Measurements from ENCODE around the gene JCHAIN.
"Not testable (repeated sequence)": the region's sequence is repeated elsewhere in the genome, so short reads cannot be mapped to it uniquely, and the experiment has no call there.

Gene JCHAIN

GRCh38 chr4:70666369-70666768 is at the start of gene JCHAIN:
Gene JCHAIN (minus strand): TSS chr4:70666508. CDS start chr4:70666490, 18 bp downstream.
- no peak within 1 kb of the TSS for H3K27ac ChIP-seq
- DNase-seq (ENCODE audit: low read depth, low spot score): no peak

DNA sequence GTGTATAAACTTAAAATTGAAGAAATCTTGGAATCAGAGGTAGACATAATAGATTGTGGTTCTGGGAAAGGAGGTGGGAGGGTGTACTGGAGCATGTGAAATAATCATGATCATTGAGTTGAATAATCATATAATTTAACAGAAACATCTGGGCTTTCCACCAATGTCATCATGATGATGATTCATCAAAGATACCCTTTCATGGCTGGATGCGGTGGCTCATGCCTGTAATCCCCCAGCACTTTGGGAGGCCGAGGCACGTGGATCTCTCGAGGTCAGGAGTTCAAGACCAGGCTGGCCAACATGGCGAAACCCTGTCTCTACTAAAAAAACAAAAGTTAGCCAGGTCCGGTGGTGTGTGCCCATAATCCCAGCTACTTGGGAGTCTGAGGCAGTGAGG is 48.8 kb upstream of the JCHAIN start:
- no peak for DNase-seq (ENCODE audit: low read depth, low spot score)
- no peak overlapping the region for H3K27ac ChIP-seq

GRCh38 chr4:70714079-70714887 is 48.0 kb upstream of the JCHAIN start:
- DNase-seq (ENCODE audit: low read depth, low spot score): no peak
- peak overlapping the region; percentile 54 for H3K27ac ChIP-seq

DNA sequence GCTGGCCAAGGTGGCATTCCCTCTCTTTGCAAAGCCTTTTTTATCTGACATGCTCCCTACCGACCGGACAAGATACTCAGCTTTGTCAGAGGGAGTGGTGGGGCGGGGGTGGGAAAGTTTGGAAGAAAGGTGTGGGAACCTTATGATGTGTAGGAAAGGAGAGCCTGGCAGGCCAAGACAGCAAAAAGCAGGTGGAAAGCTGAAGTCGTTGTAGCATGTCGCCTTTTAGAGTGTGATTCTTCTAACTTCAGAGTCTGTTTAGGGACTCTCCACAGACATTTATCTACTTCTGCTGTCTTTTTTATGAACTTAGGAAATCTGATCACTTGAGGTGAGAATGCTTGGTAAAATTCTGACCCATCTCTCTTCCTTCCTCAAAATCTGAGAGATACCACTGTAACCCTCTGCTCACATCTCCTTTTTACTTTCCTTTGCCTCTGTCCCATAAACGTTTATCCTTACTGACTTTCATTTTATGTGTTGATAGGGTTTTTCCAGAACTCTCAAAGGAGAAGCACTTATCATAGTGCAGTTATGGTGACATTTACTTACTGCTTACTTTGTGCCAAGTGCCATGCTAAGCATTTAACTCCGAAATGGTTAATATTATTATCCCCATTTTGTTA is 47.3 kb upstream of the JCHAIN start:
- DNase-seq (ENCODE audit: low read depth, low spot score): no peak
- H3K27ac ChIP-seq: peak overlapping the region; percentile 54

DNA sequence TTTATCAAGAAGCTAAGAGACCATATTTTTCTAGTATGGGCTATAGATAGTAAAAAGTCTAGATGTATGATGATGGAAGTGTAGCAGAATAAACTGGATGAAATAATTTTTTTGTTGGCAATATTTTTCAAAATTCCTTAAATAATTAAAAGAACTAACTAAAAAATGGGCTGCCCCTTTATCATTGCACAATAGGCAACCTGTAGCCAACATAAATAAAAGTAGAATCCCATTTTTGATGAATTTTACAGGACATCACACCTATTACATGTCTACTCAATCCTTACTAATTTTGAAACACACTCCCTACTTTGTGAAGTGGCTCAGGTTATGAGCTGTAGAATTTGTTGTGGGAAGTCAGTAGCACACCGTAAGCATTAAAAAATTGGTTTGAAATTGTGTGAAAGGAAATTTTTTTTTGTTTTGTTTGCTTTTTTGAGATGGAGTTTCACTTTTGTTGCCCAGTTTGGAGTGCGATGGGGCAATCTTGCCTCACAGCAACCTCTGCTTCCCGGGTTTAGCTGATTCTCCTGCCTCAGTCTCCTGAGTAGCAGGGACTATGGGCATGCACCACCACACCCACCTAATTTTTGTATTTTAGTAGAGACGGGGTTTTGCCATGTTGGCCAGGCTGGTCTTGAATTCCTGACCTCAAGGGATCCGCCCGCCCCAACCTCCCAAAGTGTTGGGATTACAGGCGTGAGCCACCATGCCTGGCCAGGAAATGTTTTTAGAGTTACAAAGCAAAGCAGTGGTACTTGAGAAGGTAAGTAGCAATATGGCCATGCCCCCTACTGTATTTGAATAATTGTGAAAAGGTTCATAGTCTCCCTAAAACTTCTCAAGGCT is 46.5 kb upstream of the JCHAIN start:
- no peak for DNase-seq (ENCODE audit: low read depth, low spot score)
- H3K27ac ChIP-seq: peak overlapping the region; percentile 54

- DNase-seq (ENCODE audit: low read depth, low spot score): no peak
- no peak overlapping the region for H3K27ac ChIP-seq
Observed at GRCh38 chr4:70712150-70712549, 45.8 kb upstream of the JCHAIN start.

- DNase-seq (ENCODE audit: low read depth, low spot score): no peak
- H3K27ac ChIP-seq: no peak overlapping the region
Observed at GRCh38 chr4:70711599-70711998, 45.3 kb upstream of the JCHAIN start.

GRCh38 chr4:70709611-70710205 is 43.4 kb upstream of the JCHAIN start:
- no peak for DNase-seq (ENCODE audit: low read depth, low spot score)
- H3K27ac ChIP-seq: no peak overlapping the region

- H3K27ac ChIP-seq: peak overlapping the region; percentile 96
- DNase-seq (ENCODE audit: low read depth, low spot score): no peak
Observed at GRCh38 chr4:70706516-70706915, 40.2 kb upstream of the JCHAIN start.

GRCh38 chr4:70706044-70706461 is 39.7 kb upstream of the JCHAIN start:
- H3K27ac ChIP-seq: peak overlapping the region; percentile 96
- DNase-seq (ENCODE audit: low read depth, low spot score): no peak

- no peak for DNase-seq (ENCODE audit: low read depth, low spot score)
- peak overlapping the region; percentile 96 for H3K27ac ChIP-seq
Observed at GRCh38 chr4:70705183-70706043, 39.1 kb upstream of the JCHAIN start.

DNA sequence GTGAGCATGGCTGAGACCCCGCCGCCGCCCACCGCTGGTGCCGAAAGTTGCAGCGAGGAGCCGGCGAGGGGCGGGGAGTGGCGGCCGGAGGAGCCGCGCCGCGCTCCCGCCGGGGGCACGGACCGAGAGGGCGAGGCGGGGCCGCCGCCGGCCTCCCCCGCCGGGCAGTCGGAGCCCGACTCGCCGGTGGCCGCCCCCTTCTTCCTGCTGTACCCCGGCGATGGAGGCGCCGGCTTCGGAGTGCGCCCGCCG is 38.5 kb upstream of the JCHAIN start:
- no peak for DNase-seq (ENCODE audit: low read depth, low spot score)
- peak overlapping the region; percentile 96 for H3K27ac ChIP-seq

- peak overlapping the region; percentile 96 for H3K27ac ChIP-seq
- no peak for DNase-seq (ENCODE audit: low read depth, low spot score)
Observed at GRCh38 chr4:70704215-70704930, 38.1 kb upstream of the JCHAIN start.

DNA sequence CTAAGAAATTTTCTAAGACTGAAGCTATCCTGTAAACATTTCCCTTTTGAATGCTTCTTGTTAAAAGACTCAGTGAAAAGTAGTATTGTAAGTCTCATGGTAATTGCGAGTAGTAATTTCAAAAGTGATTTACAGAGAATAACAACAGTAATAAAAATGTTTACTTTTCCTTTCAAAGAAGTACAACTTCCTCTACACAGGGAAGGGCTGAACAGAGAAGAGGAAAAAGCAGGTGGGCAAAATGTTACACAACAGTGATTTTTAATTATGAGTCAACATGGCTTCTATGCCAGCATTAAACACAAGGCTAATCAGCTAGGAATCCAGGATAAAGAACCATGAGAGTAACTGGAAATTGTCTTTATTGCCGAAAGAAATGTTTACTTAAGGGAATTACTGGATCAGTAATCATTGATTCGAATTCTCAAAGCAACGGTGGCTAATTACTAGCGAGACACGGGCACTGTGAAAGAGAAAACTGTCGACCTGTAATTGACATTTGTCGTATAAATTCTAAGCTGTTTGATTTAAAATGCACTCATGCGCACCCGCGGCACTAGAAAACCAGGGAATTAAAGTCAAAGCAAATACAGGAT is 37.4 kb upstream of the JCHAIN start:
- H3K27ac ChIP-seq: peak overlapping the region; percentile 96
- DNase-seq (ENCODE audit: low read depth, low spot score): no peak

DNA sequence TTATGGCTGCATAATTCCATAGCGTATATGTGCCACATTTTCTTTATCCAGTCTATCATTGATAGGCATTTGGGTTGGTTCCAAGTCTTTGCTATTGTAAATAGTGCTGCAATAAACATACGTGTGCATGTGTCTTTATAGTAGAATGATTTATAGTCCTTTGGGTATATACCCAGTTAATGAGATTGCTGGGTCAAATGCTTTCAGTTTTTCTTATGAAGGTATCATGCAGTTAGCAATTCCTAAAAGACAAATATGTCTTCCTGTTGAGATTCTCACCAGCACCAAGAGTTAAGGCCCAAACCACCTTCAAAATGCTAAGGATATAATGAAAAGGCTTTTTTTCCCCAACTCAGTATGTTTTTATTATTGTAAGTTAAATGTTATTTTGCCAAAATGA is 36.3 kb upstream of the JCHAIN start:
- H3K27ac ChIP-seq: peak overlapping the region; percentile 96
- not testable (repeated sequence) for DNase-seq (ENCODE audit: low read depth, low spot score)

GRCh38 chr4:70701271-70701670 is 35.0 kb upstream of the JCHAIN start:
- peak overlapping the region; percentile 96 for H3K27ac ChIP-seq
- no peak for DNase-seq (ENCODE audit: low read depth, low spot score)

- DNase-seq (ENCODE audit: low read depth, low spot score): no peak
- H3K27ac ChIP-seq: peak overlapping the region; percentile 96
Observed at GRCh38 chr4:70700712-70701111, 34.4 kb upstream of the JCHAIN start.

GRCh38 chr4:70698435-70698834 is 32.1 kb upstream of the JCHAIN start:
- not testable (repeated sequence) for DNase-seq (ENCODE audit: low read depth, low spot score); H3K27ac ChIP-seq

DNA sequence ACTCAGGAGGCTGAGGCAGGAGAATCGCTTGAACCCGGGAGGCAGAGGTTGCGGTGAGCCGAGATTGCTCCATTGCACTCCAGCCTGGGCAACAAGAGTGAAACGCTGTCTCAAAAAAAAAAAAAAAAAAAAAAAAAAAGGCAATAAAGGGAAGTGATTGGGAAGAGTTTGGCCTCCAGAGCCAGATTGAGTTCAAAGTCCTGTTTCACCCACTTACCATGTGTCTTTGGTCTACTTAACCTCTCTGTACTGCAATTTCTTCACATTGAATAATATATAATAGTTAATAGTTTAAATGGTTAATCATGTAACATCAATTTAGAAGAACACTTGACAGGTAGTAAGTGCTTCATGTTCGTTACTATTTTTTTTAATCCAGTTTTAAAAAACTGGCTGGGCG is 28.3 kb upstream of the JCHAIN start:
- H3K27ac ChIP-seq; DNase-seq (ENCODE audit: low read depth, low spot score): not testable (repeated sequence)

All from epithelial cell of prostate (primary cell).